GM10847 (cell line): ENCODE measurements around the gene RPS21.

Experiments
- POLR2A ChIP-seq: IDR thresholded peaks from 2 replicates; pipeline ENCODE4 v1.6.1; 2011; ENCODE audit not compliant: insufficient read length; ENCODE audit errors: extremely low read depth

The RPS21 gene

GRCh38 chr20:62412194-62413024 is 25.5 kb downstream of the RPS21 start:
- no peak for TF ChIP-seq POLR2A

DNA sequence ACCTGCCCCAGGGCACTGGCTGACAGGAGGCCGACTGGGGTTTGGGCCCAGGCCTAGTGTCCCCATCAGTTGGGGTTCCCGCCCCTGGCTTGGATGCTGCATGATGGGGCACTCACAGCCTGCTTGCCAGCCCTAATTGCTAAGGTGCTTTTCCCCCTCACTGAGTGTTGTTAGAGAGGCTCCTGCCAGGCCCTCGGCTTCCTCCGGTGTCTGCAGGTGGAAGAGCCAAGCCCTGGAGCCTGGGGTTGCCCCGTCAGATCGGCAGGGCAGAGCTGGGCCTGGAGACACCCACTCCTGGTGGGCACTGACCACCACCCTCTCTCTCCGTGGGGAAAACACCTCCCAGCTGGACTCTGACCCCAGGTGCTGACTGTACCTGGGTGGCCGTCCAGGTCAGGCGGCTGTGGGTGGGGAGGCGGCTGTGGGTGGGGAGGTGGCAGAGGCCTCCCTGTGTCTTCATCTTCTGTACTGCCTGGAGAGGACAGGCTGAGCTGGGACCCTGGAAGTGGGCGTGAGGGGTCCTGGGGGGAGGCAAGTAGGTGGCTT is 26.2 kb downstream of the RPS21 start:
- no peak for TF ChIP-seq POLR2A

- TF ChIP-seq POLR2A: no peak
Measured at GRCh38 chr20:62413896-62414481, 27.1 kb downstream of the RPS21 start.

- no peak for TF ChIP-seq POLR2A
Measured at GRCh38 chr20:62415354-62416111, 28.6 kb downstream of the RPS21 start.

DNA sequence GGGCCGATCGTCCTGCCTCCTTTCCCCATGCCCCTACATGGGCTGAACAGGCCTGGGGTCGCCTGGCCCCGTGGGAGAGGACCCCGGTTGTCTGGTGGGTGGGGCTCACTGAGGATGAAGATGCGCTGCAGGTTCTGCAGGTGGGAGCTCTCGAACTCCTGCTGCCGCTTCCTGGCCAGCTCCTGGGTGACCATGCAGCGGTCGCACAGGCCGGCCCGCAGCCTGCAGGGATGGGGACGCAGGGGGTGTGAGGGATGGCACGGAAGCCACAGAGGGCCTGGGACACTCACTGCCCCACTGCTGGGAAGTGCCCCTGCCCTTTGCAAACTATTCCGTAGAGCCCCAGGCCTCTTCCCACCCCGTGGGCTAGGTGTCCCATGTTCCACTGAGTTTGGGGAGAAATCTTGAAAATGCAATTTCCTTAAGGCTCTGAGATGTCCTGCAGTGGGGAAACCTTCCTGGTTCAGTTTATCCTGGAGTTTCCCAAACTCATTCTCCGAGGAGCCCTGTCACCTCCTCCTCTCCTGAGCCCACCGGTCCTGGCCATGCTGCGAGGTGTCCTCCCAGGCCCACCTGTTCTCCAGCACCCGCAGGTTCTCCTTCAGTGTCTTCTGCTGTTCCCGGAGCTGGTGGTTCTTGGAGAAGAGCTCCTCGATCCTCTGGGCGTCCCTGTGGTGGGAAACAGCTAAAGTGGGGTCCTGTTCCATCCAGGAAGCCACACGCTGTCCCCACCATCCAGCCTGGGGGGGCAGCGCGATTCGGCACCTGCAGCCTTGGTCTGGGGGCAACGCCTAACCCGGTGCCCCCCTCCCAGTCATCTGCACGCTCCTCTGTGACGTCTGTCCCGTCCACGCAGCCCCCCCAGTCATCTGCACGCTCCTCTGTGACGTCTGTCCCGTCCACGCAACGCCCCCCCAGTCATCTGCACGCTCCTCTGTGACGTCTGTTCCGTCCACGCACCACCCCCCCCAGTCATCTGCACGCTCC is 30.0 kb downstream of the RPS21 start:
- TF ChIP-seq POLR2A: no peak

- no peak for TF ChIP-seq POLR2A
Measured at GRCh38 chr20:62417981-62418708, 31.2 kb downstream of the RPS21 start.

DNA sequence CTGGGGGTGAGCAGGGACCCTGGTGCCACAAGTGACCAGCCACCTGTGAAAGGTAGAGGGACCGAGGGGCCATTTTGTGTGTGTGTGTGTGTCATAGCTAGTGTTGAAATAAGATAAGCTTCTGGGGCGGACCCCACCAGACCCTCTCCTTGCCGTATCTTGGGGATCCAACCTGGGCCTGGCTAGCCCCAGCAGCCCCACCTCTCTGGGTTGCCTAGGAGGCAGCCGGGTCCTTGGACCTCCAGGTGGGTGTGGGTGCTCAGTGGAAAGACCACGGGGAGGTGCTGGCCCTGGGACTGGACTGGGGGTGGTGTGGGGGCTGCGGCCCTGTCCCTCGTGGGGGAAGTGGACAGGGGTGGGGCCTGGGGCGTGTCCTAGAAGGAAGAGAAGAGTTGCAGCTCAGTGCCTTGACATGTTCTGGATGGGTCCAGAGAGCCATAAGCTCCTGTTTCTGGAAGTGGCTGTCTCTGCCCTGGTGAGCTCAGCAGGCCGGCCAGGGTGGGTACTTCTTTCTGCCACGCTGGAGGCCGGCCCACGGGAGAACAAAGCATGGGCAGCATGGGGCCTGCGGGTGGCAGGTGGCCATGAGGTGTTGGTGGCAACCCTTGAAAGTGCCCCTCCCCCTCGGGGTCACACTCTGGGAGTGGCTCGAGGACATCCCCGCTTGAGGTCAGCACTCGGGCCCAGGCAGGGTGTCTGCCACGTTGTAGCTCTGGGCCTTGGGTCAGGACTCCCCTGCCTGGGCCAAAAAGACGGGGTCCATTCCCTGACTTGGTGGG is 32.0 kb downstream of the RPS21 start:
- TF ChIP-seq POLR2A: no peak

- no peak for TF ChIP-seq POLR2A
Measured at GRCh38 chr20:62419759-62420158, 32.9 kb downstream of the RPS21 start.

DNA sequence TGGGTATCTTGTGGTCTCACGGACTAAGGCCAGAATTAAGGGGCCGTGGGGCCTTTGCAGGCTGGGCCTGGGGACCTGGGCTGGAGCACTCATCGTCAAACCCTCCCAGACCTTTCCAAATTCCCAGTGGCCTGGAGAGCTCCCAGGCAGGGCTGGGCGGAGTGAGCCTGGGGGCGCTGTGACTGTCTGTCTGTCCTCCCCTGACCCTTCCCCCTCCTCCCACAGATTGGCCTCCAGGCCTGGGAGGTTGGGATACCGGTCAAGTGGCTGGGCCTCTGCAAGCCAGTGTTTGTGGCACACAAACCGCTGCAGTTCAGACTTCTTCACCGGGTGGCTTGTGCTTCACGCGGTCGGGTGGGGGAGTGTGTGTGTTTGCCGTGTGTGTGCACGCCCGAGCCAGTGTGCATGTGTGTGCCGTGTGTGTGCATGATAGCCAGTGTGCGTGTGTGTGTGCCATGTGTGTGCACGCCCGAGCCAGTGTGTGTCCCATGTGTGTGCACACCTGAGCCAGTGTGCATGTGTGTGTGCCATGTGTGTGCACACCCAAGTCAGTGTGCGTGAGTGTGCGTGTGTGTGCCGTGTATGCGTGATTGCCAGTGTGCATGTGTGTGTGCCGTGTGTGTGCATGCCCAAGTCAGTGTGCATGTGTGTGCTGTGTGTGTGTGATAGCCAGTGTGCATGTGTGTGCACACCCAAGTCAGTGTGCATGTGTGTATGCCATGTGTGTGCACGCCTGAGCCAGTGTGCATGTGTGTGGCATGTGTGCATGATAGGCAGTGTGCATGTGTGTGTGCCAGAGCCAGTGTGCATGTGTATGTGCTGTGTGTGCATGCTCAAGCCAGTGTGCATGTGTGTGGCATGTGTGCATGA is 34.2 kb downstream of the RPS21 start:
- TF ChIP-seq POLR2A: no peak

DNA sequence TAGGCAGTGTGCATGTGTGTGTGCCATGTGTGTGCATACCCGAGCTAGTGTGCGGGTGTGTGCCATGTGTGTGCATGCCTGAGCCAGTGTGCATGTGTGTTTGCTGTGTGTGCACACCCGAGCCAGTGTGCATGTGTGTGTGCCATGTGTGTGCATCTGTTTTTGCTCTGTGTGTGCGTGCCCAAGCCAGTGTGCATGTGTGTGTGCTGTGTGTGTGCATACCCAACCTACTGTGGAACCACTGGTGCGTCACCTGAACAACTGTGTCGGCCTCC is 34.8 kb downstream of the RPS21 start:
- no peak for TF ChIP-seq POLR2A

DNA sequence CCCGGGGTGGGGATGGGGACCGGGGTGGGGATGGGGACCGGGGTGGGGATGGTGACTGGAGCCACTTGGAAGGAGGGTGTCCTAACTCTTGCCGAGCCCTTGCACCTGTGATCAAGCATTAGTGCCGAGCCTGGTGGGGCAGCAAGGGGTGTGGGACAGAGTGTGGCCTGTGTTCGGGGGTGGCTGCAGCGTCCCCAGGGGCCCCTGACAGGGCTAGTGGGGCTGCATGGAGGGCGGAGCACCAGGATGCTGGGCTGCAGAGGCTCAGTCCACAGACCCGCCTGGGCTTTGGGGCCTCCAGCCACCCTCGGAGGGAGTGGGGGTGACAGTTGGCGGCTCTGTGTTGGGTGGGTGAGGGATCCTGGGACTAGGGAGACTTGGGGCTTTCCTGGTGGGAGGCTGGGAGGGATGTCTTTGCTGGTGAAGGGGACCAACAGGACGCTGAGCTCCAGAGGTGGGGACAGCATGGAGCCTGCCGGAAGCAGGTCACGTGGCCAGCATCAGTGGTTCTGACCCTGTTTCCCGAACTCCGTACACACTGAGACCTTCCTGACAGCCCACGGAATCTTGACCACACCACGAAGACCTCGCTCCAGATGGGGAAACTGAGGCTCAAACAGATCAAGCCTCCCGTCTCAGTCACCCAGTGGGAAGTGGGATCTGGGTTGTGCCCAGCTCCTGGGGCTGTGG is 35.9 kb downstream of the RPS21 start:
- TF ChIP-seq POLR2A: no peak

DNA sequence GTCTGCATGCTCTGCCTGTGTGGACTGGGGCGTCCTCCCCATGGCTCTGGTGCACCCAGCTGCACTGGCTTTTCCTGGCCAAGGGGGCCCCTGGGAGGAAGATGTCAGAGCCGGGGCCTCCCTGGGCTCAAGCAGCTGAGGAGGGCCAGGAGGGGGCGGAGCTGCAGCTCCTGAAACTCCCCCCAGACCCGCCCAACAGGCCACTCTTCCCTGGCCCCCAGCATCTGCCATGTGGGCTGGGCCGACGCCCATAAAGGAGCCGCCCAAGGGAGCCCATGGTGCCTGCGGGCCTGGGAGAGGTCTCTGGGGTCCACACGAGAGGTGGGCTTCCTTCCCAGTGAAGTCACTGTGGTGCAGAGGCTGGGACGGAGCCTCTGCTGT is 36.4 kb downstream of the RPS21 start:
- no peak for TF ChIP-seq POLR2A
